Stomach (tissue), 9 donors: Measurements from ENCODE around the gene PGC. TPM values are rescaled to one million over a fixed set of nuclear protein-coding genes. Genes with fewer than 3 reads are reported as not detected.

Source experiments
- DNase-seq, 2 donors: peaks; one replicate each; pipeline versions ENCODE4 v3.0.0 to v3.0.0-alpha.2; 2013 to 2019
- H3K27ac ChIP-seq, 5 donors: fragments of 200-600 bp in 4 of 5; sonication (generic) in 4 of 5; one replicate each; pipeline ENCODE4 v1.5.1; 2013 to 2019; ENCODE audit warnings: mild to moderate bottlenecking in 1 of 5, moderate library complexity in 1 of 5
- H3K27me3 ChIP-seq, 3 donors: fragments of 200-600 bp; sonication (generic); one replicate each; pipeline ENCODE4 v1.5.1; 2017 to 2019; ENCODE audit warnings: mixed run types in 1 of 3
- H3K36me3 ChIP-seq, 4 donors: fragments of 200-600 bp; sonication (generic); 1 replicate in 3 of 4; 2 replicates in 1 of 4; pipeline ENCODE4 v1.5.1; 2016 to 2019
- H3K4me1 ChIP-seq, 4 donors: fragments of 200-600 bp; sonication (generic); one replicate each; pipeline ENCODE4 v1.5.1; 2016 to 2019
- H3K4me3 ChIP-seq, 4 donors: fragments of 200-600 bp; sonication (generic) in 3 of 4; one replicate each; pipeline ENCODE4 v1.5.1; 2016 to 2019; ENCODE audit warnings: mild to moderate bottlenecking in 1 of 4
- H3K9me3 ChIP-seq, 4 donors: fragments of 200-600 bp; sonication (generic); one replicate each; pipeline ENCODE4 v1.5.1; 2016 to 2019
- EP300 ChIP-seq: sonication (generic); formaldehyde crosslinking; IDR thresholded peaks from one replicate; pipeline ENCODE4 v1.6.1; 2017; ENCODE audit warnings: antibody characterized with exemption
- POLR2A ChIP-seq, 4 donors: fragments of 450-650 bp; IDR thresholded peaks; one replicate each; pipeline ENCODE4 v1.6.1; 2016; ENCODE audit warnings: antibody characterized with exemption in 4 of 4, control low read depth in 2 of 4, mild to moderate bottlenecking in 1 of 4, moderate library complexity in 1 of 4
- POLR2AphosphoS5 ChIP-seq, 3 donors: sonication (generic); formaldehyde crosslinking; IDR thresholded peaks; one replicate each; pipeline ENCODE4 v1.6.1; 2016; ENCODE audit warnings: antibody characterized with exemption in 3 of 3
- WGBS, 5 donors: extraction: QIAGEN DNeasy Blood & Tissue Kit in 3 of 5; methylation state at CpG; one replicate each; pipeline versions ENCODE4 v1.1.5 to v1.1.7; 2013 to 2018; 5-methylcytosine and 5-hydroxymethylcytosine counted together
- intact Hi-C: fragments of 100-400 bp; cut with DNase I; formaldehyde crosslinking; loops from one replicate; pipeline ENCODE4 v1.15.1; 2023; ENCODE audit warnings: low total_unique reads
- polyA plus RNA-seq, 3 donors: library from polyadenylated mRNA; stranded (reverse); fragments of 200-250 nt; gene quantifications; one replicate each; pipeline ENCODE4 v1.2.3, GENCODE V29; 2013
- total RNA-seq, 5 donors: library from RNA; depleted of rRNA; stranded (reverse); fragments of >200 nt; gene quantifications; one replicate each; pipeline versions ENCODE4 v1.1.0 to v1.2.3, GENCODE V29; 2014 to 2016
- TF ChIP-seq, protein P1 (sequence below), 7 experiments: fragments of 450-650 bp in 4 of 7; fragments of 200-600 bp in 3 of 7; sonication (generic) in 3 of 7; IDR thresholded peaks; one replicate each; pipeline ENCODE4 v1.5.1; 2016 to 2019; ENCODE audit warnings: antibody characterized with exemption in 7 of 7, control low read depth in 2 of 7, mild to moderate bottlenecking in 1 of 7
- donor health status: healthy with polysubstance abuse.
- donor health status: Bipolar disorder and iron deficiency.
- donor health status: healthy.

PGC gene
- total and polyA plus RNA-seq, 8 donors: 101 to 48,206 (median 8,210) TPM

DNA sequence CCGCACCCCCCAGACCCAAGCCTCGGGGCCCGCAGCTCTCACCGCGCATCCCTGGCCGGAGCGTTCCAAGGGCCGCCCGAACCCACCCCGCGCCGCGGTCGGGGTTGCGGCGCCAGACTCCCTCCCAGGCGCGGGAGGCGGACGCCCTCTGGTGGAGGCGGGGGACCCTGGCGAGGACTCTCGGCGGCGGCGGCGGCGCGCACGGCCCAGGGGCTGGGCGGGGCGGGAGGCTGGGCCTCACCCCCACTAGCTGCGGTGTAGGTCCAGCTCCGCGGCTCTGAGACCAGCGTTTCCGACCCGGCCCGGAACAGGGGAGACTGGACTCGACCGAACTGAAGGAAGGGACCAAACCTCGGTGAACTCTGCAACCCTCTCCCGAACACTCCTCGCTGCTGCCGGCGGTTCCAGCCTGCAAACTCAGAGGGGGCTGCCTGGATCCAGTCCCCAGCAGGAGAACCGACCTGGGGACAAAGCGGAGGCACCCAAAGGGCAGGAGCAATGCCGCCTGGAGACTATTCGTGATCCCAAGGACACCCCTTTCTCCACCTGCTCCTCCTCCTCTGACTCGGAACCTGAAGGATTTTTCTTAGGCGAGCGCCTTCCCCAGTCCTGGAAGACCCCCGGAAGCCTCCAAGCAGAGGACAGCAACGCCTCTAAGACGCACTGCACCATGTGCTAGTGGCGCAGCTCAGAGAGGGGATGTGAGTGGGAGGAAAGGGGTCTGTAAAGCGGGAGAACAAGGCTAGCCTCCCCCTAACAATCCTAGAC lies 39.4 kb upstream of the PGC start:
- peak; percentile 92 to 96 for DNase-seq
- Histone ChIP-seq H3K4me3 (peak overlapping the region; percentile 66 to 98 (median 80)), H3K27me3 (no peaks in the 10 kb centered on the region), H3K36me3 (peaks cover 21 to 31% (median 29%) of the 10 kb centered on the region in 4 donors), H3K9me3 (no peaks in the 10 kb centered on the region), H3K27ac (peak overlapping the region; percentile 93 to 97 (median 96)), H3K4me1 (peaks cover 37 to 64% (median 62%) of the 10 kb centered on the region in 4 donors)
- intact Hi-C loops: loop anchor here (10.0 kb wide), 1 partner anchor 258 kb away; no protein-coding TSS in a partner anchor
- 0 to 1% (median 0%) methylated on average over 44 to 58 of the region's 58 CpGs for WGBS, 5 donors
- TF ChIP-seq POLR2AphosphoS5 (IDR thresholded peaks at IDR 0.05): peak; percentile 39 to 76 (median 42)
- TF ChIP-seq EP300: no peak
- TF ChIP-seq, protein P1, sequence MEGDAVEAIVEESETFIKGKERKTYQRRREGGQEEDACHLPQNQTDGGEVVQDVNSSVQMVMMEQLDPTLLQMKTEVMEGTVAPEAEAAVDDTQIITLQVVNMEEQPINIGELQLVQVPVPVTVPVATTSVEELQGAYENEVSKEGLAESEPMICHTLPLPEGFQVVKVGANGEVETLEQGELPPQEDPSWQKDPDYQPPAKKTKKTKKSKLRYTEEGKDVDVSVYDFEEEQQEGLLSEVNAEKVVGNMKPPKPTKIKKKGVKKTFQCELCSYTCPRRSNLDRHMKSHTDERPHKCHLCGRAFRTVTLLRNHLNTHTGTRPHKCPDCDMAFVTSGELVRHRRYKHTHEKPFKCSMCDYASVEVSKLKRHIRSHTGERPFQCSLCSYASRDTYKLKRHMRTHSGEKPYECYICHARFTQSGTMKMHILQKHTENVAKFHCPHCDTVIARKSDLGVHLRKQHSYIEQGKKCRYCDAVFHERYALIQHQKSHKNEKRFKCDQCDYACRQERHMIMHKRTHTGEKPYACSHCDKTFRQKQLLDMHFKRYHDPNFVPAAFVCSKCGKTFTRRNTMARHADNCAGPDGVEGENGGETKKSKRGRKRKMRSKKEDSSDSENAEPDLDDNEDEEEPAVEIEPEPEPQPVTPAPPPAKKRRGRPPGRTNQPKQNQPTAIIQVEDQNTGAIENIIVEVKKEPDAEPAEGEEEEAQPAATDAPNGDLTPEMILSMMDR (IDR thresholded peaks at IDR 0.05): peak in 5 of 7 experiments; percentile 25 to 96 (median 83)

DNA sequence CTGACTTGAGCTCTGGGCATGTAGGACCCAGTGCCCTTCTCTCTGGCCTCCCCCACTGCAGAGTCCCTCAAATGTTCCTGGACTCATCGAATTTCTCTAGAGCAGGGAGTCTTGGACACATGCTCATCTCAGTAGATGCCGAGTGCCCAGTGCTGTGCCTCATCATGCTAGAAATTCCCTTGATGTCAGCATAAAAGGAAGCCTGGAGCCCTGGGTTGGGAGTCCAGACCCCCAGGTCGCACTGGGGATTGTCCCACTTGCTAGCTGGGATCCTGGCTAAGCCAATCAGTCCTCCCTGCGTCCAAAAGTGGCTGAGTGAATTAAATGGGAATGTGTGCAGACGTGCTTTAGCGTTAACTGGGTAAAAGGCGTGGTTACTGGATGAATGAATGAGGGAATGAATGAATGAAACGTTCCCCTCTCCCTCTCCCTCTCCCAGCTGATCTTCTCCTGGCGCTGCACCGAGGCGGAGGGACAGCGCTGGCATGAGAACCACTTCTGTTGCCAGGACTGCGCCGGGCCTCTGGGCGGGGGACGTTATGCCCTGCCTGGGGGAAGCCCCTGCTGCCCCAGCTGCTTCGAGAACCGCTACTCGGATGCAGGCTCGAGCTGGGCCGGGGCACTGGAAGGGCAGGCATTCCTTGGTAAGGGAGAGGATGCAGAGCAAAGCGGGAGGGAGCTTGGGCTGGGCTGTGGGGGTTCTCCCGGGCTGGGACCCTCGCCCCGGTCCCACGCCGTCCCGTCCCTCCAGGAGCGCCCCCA lies 38.7 kb upstream of the PGC start:
- Histone ChIP-seq H3K36me3 (peaks cover 18 to 23% (median 22%) of the 10 kb centered on the region in 4 donors), H3K27me3 (no peaks in the 10 kb centered on the region), H3K9me3 (no peaks in the 10 kb centered on the region), H3K27ac (peak overlapping the region; percentile 93 to 97 (median 96)), H3K4me1 (peaks cover 45 to 71% (median 69%) of the 10 kb centered on the region in 4 donors), H3K4me3 (peak overlapping the region; percentile 66 to 98 (median 80))
- TF ChIP-seq POLR2AphosphoS5 (IDR thresholded peaks at IDR 0.05) (no peak), EP300 (no peak), POLR2A (IDR thresholded peaks at IDR 0.05) (no peak)
- TF ChIP-seq, protein P1 (IDR thresholded peaks at IDR 0.05): no peak
- 14 to 24% (median 15%) methylated on average over 13 to 29 of the region's 29 CpGs for whole genome bisulfite sequencing, 5 donors
- DNase-seq: no peak
- intact Hi-C loops: loop anchor here (10.0 kb wide), 1 partner anchor 259 kb away; no protein-coding TSS in a partner anchor

DNA sequence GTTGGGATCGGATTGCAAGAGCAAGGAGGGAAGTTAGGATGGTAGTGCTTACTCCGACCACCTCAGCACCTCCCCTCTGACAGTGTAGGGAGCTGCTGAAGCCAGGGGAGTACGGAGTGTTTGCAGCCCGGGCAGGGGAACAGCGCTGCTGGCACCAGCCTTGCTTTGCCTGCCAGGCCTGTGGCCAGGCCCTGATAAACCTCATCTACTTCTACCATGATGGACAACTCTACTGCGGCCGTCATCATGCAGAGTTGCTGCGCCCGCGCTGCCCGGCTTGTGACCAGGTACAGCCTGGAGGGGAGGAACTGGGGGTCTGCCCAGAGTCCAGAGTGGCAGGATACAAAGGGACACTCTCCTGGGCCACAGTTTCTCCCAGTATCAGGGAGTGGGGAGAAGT lies 38.1 kb upstream of the PGC start:
- Histone ChIP-seq H3K4me3 (peak overlapping the region in 2 of 4 donors; percentile 91 to 98), H3K9me3 (no peaks in the 10 kb centered on the region), H3K36me3 (peaks cover 12 to 17% (median 15%) of the 10 kb centered on the region in 4 donors), H3K27ac (peak overlapping the region; percentile 68 to 96 (median 95)), H3K27me3 (no peaks in the 10 kb centered on the region), H3K4me1 (peaks cover 48 to 74% (median 73%) of the 10 kb centered on the region in 4 donors)
- TF ChIP-seq EP300 (no peak), POLR2AphosphoS5 (IDR thresholded peaks at IDR 0.05) (no peak), POLR2A (IDR thresholded peaks at IDR 0.05) (no peak)
- TF ChIP-seq, protein P1 (IDR thresholded peaks at IDR 0.05): no peak
- WGBS, 5 donors: 38 to 70% (median 57%) methylated on average over 10 to 11 of the region's 11 CpGs
- intact Hi-C loops: loop anchor here (10.0 kb wide), 1 partner anchor 260 kb away; no protein-coding TSS in a partner anchor
- DNase-seq: peak in 1 of 2 donors; percentile 57

DNA sequence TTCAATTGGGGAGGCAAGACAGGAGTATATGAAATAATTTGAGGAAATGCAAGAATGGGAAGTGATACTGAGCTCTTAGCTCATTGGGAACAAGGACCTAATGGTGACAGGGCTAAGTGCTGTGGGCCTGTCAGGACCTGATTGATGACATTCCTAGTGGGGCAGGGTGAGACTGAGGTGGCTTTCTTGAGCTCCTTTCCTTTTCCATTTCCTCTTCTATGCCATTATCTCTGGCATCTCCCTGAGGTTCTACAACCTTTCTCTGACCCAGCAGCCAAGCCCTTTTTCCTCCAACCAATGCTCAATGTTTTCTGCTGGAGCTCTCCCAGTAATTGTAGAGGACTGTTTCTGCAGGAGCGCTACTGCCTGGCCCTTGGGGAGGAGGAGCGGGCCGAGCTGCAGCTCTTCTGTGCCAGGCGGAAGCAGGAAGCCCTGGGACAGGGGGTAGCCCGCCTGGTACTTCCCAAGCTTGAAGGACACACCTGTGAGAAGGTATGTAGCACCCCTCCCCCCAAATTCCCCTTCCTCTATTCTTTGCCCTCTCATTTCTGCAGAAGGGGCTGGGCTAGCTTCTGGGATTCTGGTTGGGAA lies 37.5 kb upstream of the PGC start:
- peak overlapping the region in 2 of 4 donors; percentile 91 to 98 for H3K4me3 ChIP-seq
- WGBS, 5 donors: 9 to 76% (median 46%) methylated on average over 5 of the region's 5 CpGs
- peak overlapping the region; percentile 68 to 96 (median 95) for H3K27ac ChIP-seq
- no peaks in the 10 kb centered on the region for H3K9me3 ChIP-seq
- H3K36me3 ChIP-seq: peaks cover 8 to 11% (median 10%) of the 10 kb centered on the region in 4 donors
- TF ChIP-seq POLR2AphosphoS5 (IDR thresholded peaks at IDR 0.05) (peak in 1 of 3 donors; percentile 51), EP300 (no peak), POLR2A (IDR thresholded peaks at IDR 0.05) (no peak)
- TF ChIP-seq, protein P1 (IDR thresholded peaks at IDR 0.05): no peak
- DNase-seq: peak; percentile 69 to 84
- intact Hi-C loops: loop anchor here (10.0 kb wide), 1 partner anchor 260 kb away; no protein-coding TSS in a partner anchor
- no peaks in the 10 kb centered on the region for H3K27me3 ChIP-seq
- peaks cover 48 to 78% (median 70%) of the 10 kb centered on the region in 4 donors for H3K4me1 ChIP-seq
